ENCODE results near the gene DHX35.
A peak's percentile ranks its signal among the peaks of the same experiment; 100 is the strongest.

The DHX35 gene

DNA sequence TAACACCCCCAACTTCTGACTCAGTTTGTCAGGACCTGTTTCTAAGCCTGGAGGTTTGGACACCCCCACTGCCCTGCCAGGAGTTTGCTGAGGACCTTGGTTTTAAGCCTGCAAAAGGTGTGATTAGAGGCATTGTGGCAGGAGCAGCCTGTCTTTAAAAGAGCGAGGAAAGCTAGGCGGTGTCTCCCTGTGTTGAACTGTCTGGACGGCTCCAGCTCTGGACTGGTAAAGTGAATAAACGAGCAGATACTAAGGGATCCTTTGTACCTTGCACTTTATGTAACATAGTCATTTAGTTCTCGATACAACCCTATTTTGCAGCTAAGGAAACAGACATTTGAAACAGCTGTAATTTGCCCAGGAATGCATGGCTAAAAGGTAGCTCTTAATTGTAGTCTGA is 21.5 kb upstream of the DHX35 start (continued):
- no peak for TF ChIP-seq BACH2 (CRISPR knock-in tag; IDR thresholded peaks at IDR 0.05; ENCODE audit: borderline replicate concordance)
- no peak for TF ChIP-seq ZNF70 (CRISPR knock-in tag; IDR thresholded peaks at IDR 0.05)
- TF ChIP-seq ZNF565 (CRISPR knock-in tag; conservative IDR thresholded peaks at IDR 0.05; ENCODE audit: low read depth) = no peak
- no peak for TF ChIP-seq GLIS3 (CRISPR knock-in tag; IDR thresholded peaks at IDR 0.05)

DNA sequence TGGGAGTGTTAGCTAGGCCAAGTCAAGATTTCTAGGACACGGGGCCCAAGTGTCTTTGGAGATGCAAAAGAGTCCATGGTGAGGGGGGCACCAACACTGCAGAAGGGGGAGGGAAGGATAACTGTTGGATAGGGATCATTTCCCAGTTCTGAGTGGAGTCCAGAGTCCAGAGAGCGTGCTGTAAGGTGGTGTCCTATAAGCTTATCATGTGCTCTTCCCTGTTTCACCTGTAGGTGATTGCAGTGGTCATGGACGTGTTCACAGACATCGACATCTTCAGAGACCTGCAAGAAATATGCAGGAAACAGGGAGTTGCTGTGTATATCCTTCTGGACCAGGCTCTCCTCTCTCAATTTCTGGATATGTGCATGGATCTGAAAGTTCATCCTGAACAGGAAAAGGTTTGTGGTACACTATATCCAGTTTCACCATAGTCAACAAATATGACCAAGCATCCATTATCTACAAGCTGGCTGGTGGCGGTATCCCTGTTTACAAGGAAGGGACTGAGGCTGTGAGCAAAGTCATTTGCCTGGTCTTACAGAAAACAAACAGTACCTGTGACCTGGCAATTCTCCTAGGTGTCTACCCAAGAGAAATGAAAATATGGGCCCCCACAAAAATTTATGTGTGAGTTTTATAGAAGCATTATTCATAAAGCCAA is 20.3 kb upstream of the DHX35 start:
- ATAC-seq = peak; percentile 25; the same call in 1 of the 3 replicates
- TF ChIP-seq, protein P1, sequence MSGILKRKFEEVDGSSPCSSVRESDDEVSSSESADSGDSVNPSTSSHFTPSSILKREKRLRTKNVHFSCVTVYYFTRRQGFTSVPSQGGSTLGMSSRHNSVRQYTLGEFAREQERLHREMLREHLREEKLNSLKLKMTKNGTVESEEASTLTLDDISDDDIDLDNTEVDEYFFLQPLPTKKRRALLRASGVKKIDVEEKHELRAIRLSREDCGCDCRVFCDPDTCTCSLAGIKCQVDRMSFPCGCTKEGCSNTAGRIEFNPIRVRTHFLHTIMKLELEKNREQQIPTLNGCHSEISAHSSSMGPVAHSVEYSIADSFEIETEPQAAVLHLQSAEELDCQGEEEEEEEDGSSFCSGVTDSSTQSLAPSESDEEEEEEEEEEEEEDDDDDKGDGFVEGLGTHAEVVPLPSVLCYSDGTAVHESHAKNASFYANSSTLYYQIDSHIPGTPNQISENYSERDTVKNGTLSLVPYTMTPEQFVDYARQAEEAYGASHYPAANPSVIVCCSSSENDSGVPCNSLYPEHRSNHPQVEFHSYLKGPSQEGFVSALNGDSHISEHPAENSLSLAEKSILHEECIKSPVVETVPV (CRISPR knock-in tag; IDR thresholded peaks at IDR 0.05) = no peak
- TF ChIP-seq, protein P2, sequence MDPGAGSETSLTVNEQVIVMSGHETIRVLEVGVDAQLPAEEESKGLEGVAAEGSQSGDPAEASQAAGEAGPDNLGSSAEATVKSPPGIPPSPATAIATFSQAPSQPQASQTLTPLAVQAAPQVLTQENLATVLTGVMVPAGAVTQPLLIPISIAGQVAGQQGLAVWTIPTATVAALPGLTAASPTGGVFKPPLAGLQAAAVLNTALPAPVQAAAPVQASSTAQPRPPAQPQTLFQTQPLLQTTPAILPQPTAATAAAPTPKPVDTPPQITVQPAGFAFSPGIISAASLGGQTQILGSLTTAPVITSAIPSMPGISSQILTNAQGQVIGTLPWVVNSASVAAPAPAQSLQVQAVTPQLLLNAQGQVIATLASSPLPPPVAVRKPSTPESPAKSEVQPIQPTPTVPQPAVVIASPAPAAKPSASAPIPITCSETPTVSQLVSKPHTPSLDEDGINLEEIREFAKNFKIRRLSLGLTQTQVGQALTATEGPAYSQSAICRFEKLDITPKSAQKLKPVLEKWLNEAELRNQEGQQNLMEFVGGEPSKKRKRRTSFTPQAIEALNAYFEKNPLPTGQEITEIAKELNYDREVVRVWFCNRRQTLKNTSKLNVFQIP (CRISPR knock-in tag; IDR thresholded peaks at IDR 0.05; ENCODE audit: borderline replicate concordance, low read depth) = no peak
- no peak for TF ChIP-seq ESRRG (CRISPR knock-in tag; IDR thresholded peaks at IDR 0.05)
- no peak for TF ChIP-seq ARNTL (CRISPR knock-in tag; IDR thresholded peaks at IDR 0.05; ENCODE audit: borderline replicate concordance, low read depth)
- TF ChIP-seq, protein P3, sequence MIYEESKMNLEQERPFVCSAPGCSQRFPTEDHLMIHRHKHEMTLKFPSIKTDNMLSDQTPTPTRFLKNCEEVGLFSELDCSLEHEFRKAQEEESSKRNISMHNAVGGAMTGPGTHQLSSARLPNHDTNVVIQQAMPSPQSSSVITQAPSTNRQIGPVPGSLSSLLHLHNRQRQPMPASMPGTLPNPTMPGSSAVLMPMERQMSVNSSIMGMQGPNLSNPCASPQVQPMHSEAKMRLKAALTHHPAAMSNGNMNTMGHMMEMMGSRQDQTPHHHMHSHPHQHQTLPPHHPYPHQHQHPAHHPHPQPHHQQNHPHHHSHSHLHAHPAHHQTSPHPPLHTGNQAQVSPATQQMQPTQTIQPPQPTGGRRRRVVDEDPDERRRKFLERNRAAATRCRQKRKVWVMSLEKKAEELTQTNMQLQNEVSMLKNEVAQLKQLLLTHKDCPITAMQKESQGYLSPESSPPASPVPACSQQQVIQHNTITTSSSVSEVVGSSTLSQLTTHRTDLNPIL (CRISPR knock-in tag; IDR thresholded peaks at IDR 0.05; ENCODE audit: low read depth) = no peak
- no peak for TF ChIP-seq ZFP3 (CRISPR knock-in tag; IDR thresholded peaks at IDR 0.05)
- TF ChIP-seq, protein P4, sequence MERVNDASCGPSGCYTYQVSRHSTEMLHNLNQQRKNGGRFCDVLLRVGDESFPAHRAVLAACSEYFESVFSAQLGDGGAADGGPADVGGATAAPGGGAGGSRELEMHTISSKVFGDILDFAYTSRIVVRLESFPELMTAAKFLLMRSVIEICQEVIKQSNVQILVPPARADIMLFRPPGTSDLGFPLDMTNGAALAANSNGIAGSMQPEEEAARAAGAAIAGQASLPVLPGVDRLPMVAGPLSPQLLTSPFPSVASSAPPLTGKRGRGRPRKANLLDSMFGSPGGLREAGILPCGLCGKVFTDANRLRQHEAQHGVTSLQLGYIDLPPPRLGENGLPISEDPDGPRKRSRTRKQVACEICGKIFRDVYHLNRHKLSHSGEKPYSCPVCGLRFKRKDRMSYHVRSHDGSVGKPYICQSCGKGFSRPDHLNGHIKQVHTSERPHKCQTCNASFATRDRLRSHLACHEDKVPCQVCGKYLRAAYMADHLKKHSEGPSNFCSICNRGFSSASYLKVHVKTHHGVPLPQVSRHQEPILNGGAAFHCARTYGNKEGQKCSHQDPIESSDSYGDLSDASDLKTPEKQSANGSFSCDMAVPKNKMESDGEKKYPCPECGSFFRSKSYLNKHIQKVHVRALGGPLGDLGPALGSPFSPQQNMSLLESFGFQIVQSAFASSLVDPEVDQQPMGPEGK (CRISPR knock-in tag; IDR thresholded peaks at IDR 0.05; ENCODE audit: borderline replicate concordance) = no peak
- TF ChIP-seq ZNF565 (CRISPR knock-in tag; conservative IDR thresholded peaks at IDR 0.05; ENCODE audit: low read depth) = no peak
- TF ChIP-seq ZNF8 (CRISPR knock-in tag; IDR thresholded peaks at IDR 0.05) = no peak
- TF ChIP-seq ZC3H10 (CRISPR knock-in tag; IDR thresholded peaks at IDR 0.05) = no peak
- TF ChIP-seq ZFP30 (CRISPR knock-in tag; IDR thresholded peaks at IDR 0.05) = no peak

DNA sequence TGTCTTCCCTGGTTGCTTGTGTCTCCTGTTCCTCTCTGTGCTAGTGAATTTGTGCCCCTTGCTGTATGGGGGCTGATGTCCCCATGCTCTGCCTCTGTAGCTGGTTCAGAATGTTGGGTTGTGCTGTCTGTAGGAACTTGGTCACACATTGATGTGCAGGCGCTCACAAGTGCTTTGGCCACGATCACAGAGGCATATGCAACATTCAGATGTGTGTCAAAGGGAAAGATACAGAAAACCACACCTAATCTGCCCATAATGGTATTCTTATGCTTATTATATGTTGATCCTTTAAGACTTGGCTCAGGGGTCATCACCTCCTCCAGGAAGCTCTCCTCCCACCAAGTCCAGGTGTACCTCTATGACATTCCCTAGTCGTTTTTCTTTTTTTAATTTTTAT is 17.1 kb upstream of the DHX35 start:
- TF ChIP-seq OSR1 (CRISPR knock-in tag; IDR thresholded peaks at IDR 0.05) (no peak), TOX (CRISPR knock-in tag; IDR thresholded peaks at IDR 0.05; ENCODE audit: borderline replicate concordance) (no peak), ZFP3 (CRISPR knock-in tag; IDR thresholded peaks at IDR 0.05) (no peak), RARB (CRISPR knock-in tag; IDR thresholded peaks at IDR 0.05) (no peak), PPARA (CRISPR knock-in tag; IDR thresholded peaks at IDR 0.05; ENCODE audit: borderline replicate concordance) (no peak), ZC3H10 (CRISPR knock-in tag; IDR thresholded peaks at IDR 0.05) (no peak), BACH2 (CRISPR knock-in tag; IDR thresholded peaks at IDR 0.05; ENCODE audit: borderline replicate concordance) (no peak), ARNTL (CRISPR knock-in tag; IDR thresholded peaks at IDR 0.05; ENCODE audit: borderline replicate concordance, low read depth) (no peak), ZFP30 (CRISPR knock-in tag; IDR thresholded peaks at IDR 0.05) (no peak), ZNF8 (CRISPR knock-in tag; IDR thresholded peaks at IDR 0.05) (no peak), TCF4 (CRISPR knock-in tag; IDR thresholded peaks at IDR 0.05; ENCODE audit: borderline replicate concordance) (no peak), ISL1 (CRISPR knock-in tag; IDR thresholded peaks at IDR 0.05) (no peak), ESRRG (CRISPR knock-in tag; IDR thresholded peaks at IDR 0.05) (no peak)
- TF ChIP-seq, protein P4 (CRISPR knock-in tag; IDR thresholded peaks at IDR 0.05; ENCODE audit: borderline replicate concordance) = no peak
- TF ChIP-seq, protein P1 (CRISPR knock-in tag; IDR thresholded peaks at IDR 0.05) = no peak
- TF ChIP-seq, protein P3 (CRISPR knock-in tag; IDR thresholded peaks at IDR 0.05; ENCODE audit: low read depth) = no peak
- TF ChIP-seq, protein P5, sequence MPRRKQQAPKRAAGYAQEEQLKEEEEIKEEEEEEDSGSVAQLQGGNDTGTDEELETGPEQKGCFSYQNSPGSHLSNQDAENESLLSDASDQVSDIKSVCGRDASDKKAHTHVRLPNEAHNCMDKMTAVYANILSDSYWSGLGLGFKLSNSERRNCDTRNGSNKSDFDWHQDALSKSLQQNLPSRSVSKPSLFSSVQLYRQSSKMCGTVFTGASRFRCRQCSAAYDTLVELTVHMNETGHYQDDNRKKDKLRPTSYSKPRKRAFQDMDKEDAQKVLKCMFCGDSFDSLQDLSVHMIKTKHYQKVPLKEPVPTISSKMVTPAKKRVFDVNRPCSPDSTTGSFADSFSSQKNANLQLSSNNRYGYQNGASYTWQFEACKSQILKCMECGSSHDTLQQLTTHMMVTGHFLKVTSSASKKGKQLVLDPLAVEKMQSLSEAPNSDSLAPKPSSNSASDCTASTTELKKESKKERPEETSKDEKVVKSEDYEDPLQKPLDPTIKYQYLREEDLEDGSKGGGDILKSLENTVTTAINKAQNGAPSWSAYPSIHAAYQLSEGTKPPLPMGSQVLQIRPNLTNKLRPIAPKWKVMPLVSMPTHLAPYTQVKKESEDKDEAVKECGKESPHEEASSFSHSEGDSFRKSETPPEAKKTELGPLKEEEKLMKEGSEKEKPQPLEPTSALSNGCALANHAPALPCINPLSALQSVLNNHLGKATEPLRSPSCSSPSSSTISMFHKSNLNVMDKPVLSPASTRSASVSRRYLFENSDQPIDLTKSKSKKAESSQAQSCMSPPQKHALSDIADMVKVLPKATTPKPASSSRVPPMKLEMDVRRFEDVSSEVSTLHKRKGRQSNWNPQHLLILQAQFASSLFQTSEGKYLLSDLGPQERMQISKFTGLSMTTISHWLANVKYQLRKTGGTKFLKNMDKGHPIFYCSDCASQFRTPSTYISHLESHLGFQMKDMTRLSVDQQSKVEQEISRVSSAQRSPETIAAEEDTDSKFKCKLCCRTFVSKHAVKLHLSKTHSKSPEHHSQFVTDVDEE (CRISPR knock-in tag; IDR thresholded peaks at IDR 0.05) = no peak
- no peak for ATAC-seq
